H9 (cell line): ENCODE measurements around the gene CCNQ. TPM values are rescaled to one million over a fixed set of nuclear protein-coding genes. Genes with fewer than 3 reads are reported as not detected.
A peak's percentile ranks its signal among the peaks of the same experiment; 100 is the strongest.

ENCODE experiments used
- DNase-seq: peaks from one replicate; pipeline ENCODE4 v3.0.0-alpha.2; 2017
- H2AFZ ChIP-seq: one replicate; pipeline ENCODE4 v1.6.1; 2013; ENCODE audit warnings: mild to moderate bottlenecking, low read length, control low read depth, moderate library complexity
- H2AK5ac ChIP-seq: 2 replicates; pipeline ENCODE4 v1.6.1; 2013; ENCODE audit warnings: low read length, control low read depth, mixed read lengths; ENCODE audit not compliant: insufficient read length
- H2BK120ac ChIP-seq: one replicate; pipeline ENCODE4 v1.6.1; 2013; ENCODE audit warnings: low read depth, mild to moderate bottlenecking, low read length, control low read depth, inconsistent platforms; ENCODE audit not compliant: poor library complexity, severe bottlenecking
- H2BK12ac ChIP-seq: 2 replicates; pipeline ENCODE4 v1.6.1; 2013; ENCODE audit warnings: low read length, control low read depth, mixed read lengths, low read depth; ENCODE audit not compliant: insufficient read length
- H2BK15ac ChIP-seq: 2 replicates; pipeline ENCODE4 v1.6.1; 2013; ENCODE audit warnings: low read depth, low read length, control low read depth
- H2BK20ac ChIP-seq: one replicate; pipeline ENCODE4 v1.6.1; 2013; ENCODE audit warnings: low read depth, mild to moderate bottlenecking, low read length, control low read depth, inconsistent platforms; ENCODE audit not compliant: poor library complexity, severe bottlenecking
- H2BK5ac ChIP-seq: 2 replicates; pipeline ENCODE4 v1.6.1; 2013; ENCODE audit warnings: low read length, control low read depth, mixed read lengths; ENCODE audit not compliant: insufficient read length
- H3K14ac ChIP-seq: 2 replicates; pipeline ENCODE4 v1.6.1; 2013; ENCODE audit warnings: low read length, control low read depth; ENCODE audit not compliant: insufficient read depth
- H3K18ac ChIP-seq: 2 replicates; pipeline ENCODE4 v1.6.1; 2013; ENCODE audit warnings: low read depth, mild to moderate bottlenecking, mixed read lengths, low read length, control low read depth; ENCODE audit not compliant: insufficient read length
- H3K23ac ChIP-seq: 2 replicates; pipeline ENCODE4 v1.6.1; 2013; ENCODE audit warnings: low read length, control low read depth, mixed read lengths, low read depth; ENCODE audit not compliant: insufficient read length
- H3K23me2 ChIP-seq: 2 replicates; pipeline ENCODE4 v1.6.1; 2013; ENCODE audit warnings: low read depth, mild to moderate bottlenecking, mixed read lengths, low read length, control low read depth; ENCODE audit not compliant: insufficient read length, poor library complexity, severe bottlenecking
- H3K27ac ChIP-seq: 2 replicates; pipeline ENCODE4 v1.5.1; 2013; ENCODE audit warnings: low read length, control low read depth, mixed read lengths, low read depth; ENCODE audit not compliant: insufficient read length
- H3K27me3 ChIP-seq: 2 replicates; pipeline ENCODE4 v1.6.1; 2013; ENCODE audit warnings: low read length, control low read depth, inconsistent platforms; ENCODE audit not compliant: insufficient read depth
- H3K4ac ChIP-seq: 2 replicates; pipeline ENCODE4 v1.6.1; 2013; ENCODE audit warnings: low read depth, mild to moderate bottlenecking, control low read depth, inconsistent platforms, low read length, moderate library complexity
- H3K4me1 ChIP-seq: 2 replicates; pipeline ENCODE4 v1.6.1; 2013; ENCODE audit warnings: low read length, control low read depth, inconsistent platforms; ENCODE audit not compliant: insufficient read depth
- H3K4me2 ChIP-seq: 2 replicates; pipeline ENCODE4 v1.6.1; 2013; ENCODE audit warnings: low read length, control low read depth, mixed read lengths; ENCODE audit not compliant: insufficient read length, insufficient read depth
- H3K56ac ChIP-seq: 2 replicates; pipeline ENCODE4 v1.6.1; 2013; ENCODE audit warnings: low read depth, mild to moderate bottlenecking, mixed read lengths, low read length, control low read depth; ENCODE audit not compliant: insufficient read length
- H3K79me1 ChIP-seq: 2 replicates; pipeline ENCODE4 v1.6.1; 2013; ENCODE audit warnings: low read depth, mild to moderate bottlenecking, moderate library complexity, low read length, control low read depth, inconsistent platforms; ENCODE audit not compliant: insufficient read depth, poor library complexity, severe bottlenecking
- H3K79me2 ChIP-seq: 2 replicates; pipeline ENCODE4 v1.6.1; 2013; ENCODE audit warnings: low read length, control low read depth, inconsistent platforms; ENCODE audit not compliant: insufficient read depth
- H3K9ac ChIP-seq: 2 replicates; pipeline ENCODE4 v1.6.1; 2013; ENCODE audit warnings: low read length, control low read depth, mixed read lengths; ENCODE audit not compliant: insufficient read length; ENCODE audit errors: extremely low read depth
- H3K9me3 ChIP-seq: one replicate; pipeline ENCODE4 v1.6.1; 2013; ENCODE audit warnings: low read depth, low read length, inconsistent platforms; ENCODE audit not compliant: control insufficient read depth
- H3T11ph ChIP-seq: one replicate; pipeline ENCODE4 v1.6.1; 2013; ENCODE audit warnings: mild to moderate bottlenecking, low read length, control low read depth, inconsistent platforms
- H4K20me1 ChIP-seq: one replicate; pipeline ENCODE4 v1.6.1; 2013; ENCODE audit not compliant: control insufficient read depth, insufficient read length, insufficient read depth
- H4K5ac ChIP-seq: 2 replicates; pipeline ENCODE4 v1.6.1; 2013; ENCODE audit warnings: low read depth, mild to moderate bottlenecking, mixed read lengths, low read length, control low read depth; ENCODE audit not compliant: insufficient read length
- H4K8ac ChIP-seq: replicated peaks from 2 replicates; pipeline ENCODE4 v1.6.1; 2013; ENCODE audit warnings: low read length, control low read depth, mixed read lengths, low read depth; ENCODE audit not compliant: insufficient read length
- H4K91ac ChIP-seq: 2 replicates; pipeline ENCODE4 v1.6.1; 2013; ENCODE audit warnings: low read depth, mild to moderate bottlenecking, moderate library complexity, mixed read lengths, low read length, control low read depth; ENCODE audit not compliant: insufficient read length
- H3K27ac Mint-ChIP-seq, 3 experiments: 2 replicates in 2 of 3; 3 replicates in 1 of 3; pipeline ENCODE4 v1.8.0; 2020 to 2021; ENCODE audit warnings: mixed read lengths in 3 of 3, mild to moderate bottlenecking in 1 of 3, moderate library complexity in 1 of 3
- H3K27me3 Mint-ChIP-seq: 2 replicates; pipeline ENCODE4 v1.8.0; 2021; ENCODE audit warnings: low read depth, mild to moderate bottlenecking, moderate library complexity, mixed read lengths
- H3K36me3 Mint-ChIP-seq, 3 experiments: 2 replicates in 2 of 3; 3 replicates in 1 of 3; pipeline ENCODE4 v1.8.0; 2020 to 2021; ENCODE audit warnings: low read depth in 3 of 3, mixed read lengths in 3 of 3; ENCODE audit not compliant: insufficient read depth in 1 of 3
- H3K4me1 Mint-ChIP-seq, 2 experiments: 2 replicates each; pipeline ENCODE4 v1.8.0; 2020; ENCODE audit warnings: mixed read lengths in 2 of 2
- H3K4me3 Mint-ChIP-seq, 2 experiments: 2 replicates in 1 of 2; 3 replicates in 1 of 2; pipeline ENCODE4 v1.8.0; 2020 to 2021; ENCODE audit warnings: mild to moderate bottlenecking in 2 of 2, mixed read lengths in 2 of 2, moderate library complexity in 1 of 2
- H3K9me3 Mint-ChIP-seq, 2 experiments: 2 replicates in 1 of 2; 3 replicates in 1 of 2; pipeline ENCODE4 v1.8.0; 2020; ENCODE audit warnings: mild to moderate bottlenecking in 2 of 2, mixed read lengths in 2 of 2, moderate library complexity in 1 of 2
- WGBS: extraction: QIAGEN DNeasy Blood & Tissue Kit; methylation state at CpG from one replicate; pipeline ENCODE4 v1.1.7; 2013; ENCODE audit warnings: missing lambda C conversion rate, low lambda C conversion rate, mixed read lengths; ENCODE audit not compliant: insufficient read length; ENCODE audit errors: extremely low coverage; 5-methylcytosine and 5-hydroxymethylcytosine counted together
- total RNA-seq: library from RNA; stranded (reverse); gene quantifications from 2 replicates; pipeline ENCODE4 v1.2.1, GENCODE V29; 2021
- TF ChIP-seq, protein P1 (sequence below): fragments of 200-600 bp; sonication (generic); conservative IDR thresholded peaks from 3 replicates; pipeline ENCODE4 v1.8.0; 2021; ENCODE audit warnings: antibody characterized with exemption, mild to moderate bottlenecking

CCNQ gene
- total RNA-seq, 1 experiment from 2014 or later, result 18.4 TPM

DNA sequence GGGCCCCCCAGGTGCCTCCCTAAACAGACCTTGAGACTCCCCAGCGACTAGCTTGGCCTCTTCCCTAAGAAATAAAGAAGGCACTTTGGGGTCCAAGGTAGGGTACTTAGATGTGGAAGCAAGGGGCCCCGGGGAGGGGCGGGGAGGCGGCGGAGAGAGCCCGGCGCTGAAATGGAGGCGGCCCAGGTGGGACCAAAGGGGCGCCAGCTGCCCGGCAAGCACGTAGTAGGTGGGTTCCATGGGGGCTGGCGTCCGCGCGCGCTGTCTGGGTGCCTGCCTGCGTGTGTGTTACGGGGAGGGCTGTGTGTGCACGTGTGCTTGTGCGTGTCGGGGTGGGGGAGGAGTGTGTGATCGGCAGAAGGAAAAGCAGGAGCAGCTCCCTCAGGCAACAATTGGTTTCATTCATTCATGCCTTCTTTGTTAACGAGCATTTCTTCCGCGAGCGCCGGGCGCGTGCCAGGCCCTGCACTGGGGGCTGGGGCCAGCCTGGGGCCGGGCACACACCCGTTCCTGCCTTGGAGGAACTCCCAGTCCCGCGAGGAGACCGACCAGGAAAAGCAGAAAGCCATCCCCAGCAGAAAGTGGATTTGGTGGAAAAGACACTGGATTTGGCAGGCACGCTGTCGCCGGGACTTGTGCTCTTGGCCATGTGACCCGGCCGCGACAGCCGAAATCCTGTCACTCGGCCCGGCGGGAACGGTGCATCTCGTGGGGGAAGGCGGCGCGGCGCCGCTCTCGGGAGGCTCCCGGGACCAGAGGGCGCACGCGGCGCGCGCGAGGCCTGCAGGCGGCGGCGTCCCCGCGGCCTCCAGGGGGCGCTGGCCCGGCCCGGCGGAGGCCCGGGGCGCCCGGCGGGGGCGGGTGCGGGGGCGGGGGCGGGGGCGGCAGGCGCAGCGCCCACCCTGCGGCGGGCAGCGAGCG, 44.8 kb upstream of the CCNQ start:
- H4K20me1 ChIP-seq, result no peaks in the 10 kb centered on the region
- H3K23ac ChIP-seq, result no peak overlapping the region
- no peak overlapping the region for H3K9ac ChIP-seq

More for the DNA sequence above, 44.8 kb upstream of the CCNQ start:
- H3K18ac ChIP-seq, result no peak overlapping the region
- no peak overlapping the region for H4K91ac ChIP-seq
- Mint-ChIP-seq H3K27ac (no peak overlapping the region), H3K4me1 (peaks cover 8 to 12% of the 10 kb centered on the region in 2 experiments), H3K36me3 (peaks cover 0 to 7% (median 2%) of the 10 kb centered on the region in 3 experiments; a peak in 3 of 7 replicates), H3K4me3 (peak overlapping the region; percentile 36 to 79), H3K27me3 (peaks cover 82% of the 10 kb centered on the region), H3K9me3 (peaks cover 42 to 64% of the 10 kb centered on the region in 2 experiments)
- peak overlapping the region; percentile 53 for H3K4me2 ChIP-seq
- H3K14ac ChIP-seq, result no peak overlapping the region
- no peaks in the 10 kb centered on the region for H3K79me1 ChIP-seq
- no peak overlapping the region for H3K27ac ChIP-seq
- no peak overlapping the region for H2BK20ac ChIP-seq
- H3K23me2 ChIP-seq, result peaks cover 11% of the 10 kb centered on the region
- WGBS, result no CpG with 5 or more reads among the region's 84 CpGs
- DNase-seq, result peak; percentile 28
- H2BK5ac ChIP-seq, result no peak overlapping the region
- H2BK15ac ChIP-seq, result no peak overlapping the region; the same call in 1 of the 2 replicates
- H2BK12ac ChIP-seq, result no peak overlapping the region
- no peak overlapping the region for H2AK5ac ChIP-seq
- H2AFZ ChIP-seq, result no peak overlapping the region
- H3K4me1 ChIP-seq, result no peaks in the 10 kb centered on the region; the same call in 1 of the 2 replicates
- no peaks in the 10 kb centered on the region for H3K79me2 ChIP-seq
- peaks cover 40% of the 10 kb centered on the region for H3K9me3 ChIP-seq
- H3K56ac ChIP-seq, result no peak overlapping the region
- H4K5ac ChIP-seq, result no peak overlapping the region
- H3T11ph ChIP-seq, result no peak overlapping the region
- H2BK120ac ChIP-seq, result no peak overlapping the region
- TF ChIP-seq, protein P1, sequence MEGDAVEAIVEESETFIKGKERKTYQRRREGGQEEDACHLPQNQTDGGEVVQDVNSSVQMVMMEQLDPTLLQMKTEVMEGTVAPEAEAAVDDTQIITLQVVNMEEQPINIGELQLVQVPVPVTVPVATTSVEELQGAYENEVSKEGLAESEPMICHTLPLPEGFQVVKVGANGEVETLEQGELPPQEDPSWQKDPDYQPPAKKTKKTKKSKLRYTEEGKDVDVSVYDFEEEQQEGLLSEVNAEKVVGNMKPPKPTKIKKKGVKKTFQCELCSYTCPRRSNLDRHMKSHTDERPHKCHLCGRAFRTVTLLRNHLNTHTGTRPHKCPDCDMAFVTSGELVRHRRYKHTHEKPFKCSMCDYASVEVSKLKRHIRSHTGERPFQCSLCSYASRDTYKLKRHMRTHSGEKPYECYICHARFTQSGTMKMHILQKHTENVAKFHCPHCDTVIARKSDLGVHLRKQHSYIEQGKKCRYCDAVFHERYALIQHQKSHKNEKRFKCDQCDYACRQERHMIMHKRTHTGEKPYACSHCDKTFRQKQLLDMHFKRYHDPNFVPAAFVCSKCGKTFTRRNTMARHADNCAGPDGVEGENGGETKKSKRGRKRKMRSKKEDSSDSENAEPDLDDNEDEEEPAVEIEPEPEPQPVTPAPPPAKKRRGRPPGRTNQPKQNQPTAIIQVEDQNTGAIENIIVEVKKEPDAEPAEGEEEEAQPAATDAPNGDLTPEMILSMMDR, result no peak; the same call in 2 of the 3 replicates
- H3K27me3 ChIP-seq, result peaks cover 55% of the 10 kb centered on the region
- H3K4ac ChIP-seq, result no peak overlapping the region
- no peak overlapping the region for H4K8ac ChIP-seq
